Cerebellar cortex (tissue), 1 donor: ENCODE data around the gene GALNT11.
"Not testable (repeated sequence)": the region's sequence is repeated elsewhere in the genome, so short reads cannot be mapped to it uniquely, and the experiment has no call there.

Experiments used
- DNase-seq: peaks from one replicate; pipeline ENCODE4 v3.0.0-alpha.2; 2015; ENCODE audit warnings: low spot score

The GALNT11 gene

DNA sequence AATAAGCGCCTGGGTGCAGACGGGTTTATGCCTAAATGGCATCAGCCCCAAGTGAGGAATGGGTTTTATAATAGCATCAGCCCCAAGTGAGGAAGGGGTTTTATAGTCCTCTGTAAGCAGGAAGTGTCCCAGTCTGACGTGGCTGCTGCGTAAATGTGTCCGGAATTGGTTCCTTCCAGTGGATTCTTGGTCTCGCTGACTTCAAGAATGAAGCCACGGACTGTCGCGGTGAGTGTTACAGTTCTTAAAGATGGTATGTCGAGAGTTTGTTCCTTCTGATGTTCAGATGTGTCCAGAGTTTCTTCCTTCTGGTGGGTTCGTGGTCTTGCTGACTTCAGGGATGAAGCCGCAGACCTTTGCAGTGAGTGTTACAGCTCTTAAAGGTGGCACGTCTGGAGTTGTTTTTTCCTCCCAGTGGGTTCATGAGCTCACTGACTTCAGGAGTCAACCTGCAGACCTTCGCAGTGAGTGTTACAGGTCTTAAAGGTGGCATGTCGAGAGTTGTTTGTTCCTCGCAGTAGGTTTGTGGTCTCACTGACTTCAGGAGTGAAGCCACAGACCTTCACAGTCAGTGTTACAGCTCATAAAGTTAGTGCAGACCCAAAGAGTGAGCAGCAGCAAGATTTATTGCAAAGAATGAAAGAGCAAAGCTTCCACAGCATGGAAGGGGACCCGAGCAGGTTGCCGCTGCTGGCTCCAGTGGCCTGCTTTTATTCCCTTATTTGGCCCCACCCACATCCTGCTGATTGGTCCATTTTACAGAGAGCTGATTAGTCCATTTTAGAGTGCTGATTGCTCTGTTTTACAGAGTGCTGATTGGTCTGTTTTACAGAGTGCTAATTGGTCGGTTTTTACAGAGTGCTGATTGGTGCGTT lies 2.3 kb downstream of the GALNT11 start:
- DNase-seq, result not testable (repeated sequence)

GRCh38 chr7:152030059-152030458 lies 4.6 kb downstream of the GALNT11 start:
- peak; percentile 68 for DNase-seq

GRCh38 chr7:152030639-152031038 lies 5.2 kb downstream of the GALNT11 start:
- DNase-seq, result not testable (repeated sequence)

GRCh38 chr7:152035817-152036216 lies 10.3 kb downstream of the GALNT11 start:
- no peak for DNase-seq

DNA sequence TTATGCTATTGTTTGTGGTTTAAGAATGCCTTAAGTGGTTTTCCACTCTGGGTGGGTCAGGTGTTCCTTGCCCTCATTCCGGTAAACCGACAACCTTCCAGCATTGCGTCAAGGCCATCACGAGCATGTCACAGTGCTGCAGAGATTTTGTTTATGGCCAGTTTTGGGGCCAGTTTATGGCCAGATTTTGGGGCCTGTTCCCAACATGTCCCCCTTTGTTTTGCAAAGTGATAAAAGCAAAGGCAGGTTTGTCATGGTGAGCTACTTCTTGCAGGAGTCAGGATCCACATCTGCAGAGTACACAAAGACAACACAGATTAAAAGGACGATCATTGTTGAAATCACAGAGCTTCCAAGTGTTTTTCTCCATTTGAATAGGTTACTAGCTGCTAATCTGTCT lies 12.9 kb downstream of the GALNT11 start:
- DNase-seq, result not testable (repeated sequence)

DNA sequence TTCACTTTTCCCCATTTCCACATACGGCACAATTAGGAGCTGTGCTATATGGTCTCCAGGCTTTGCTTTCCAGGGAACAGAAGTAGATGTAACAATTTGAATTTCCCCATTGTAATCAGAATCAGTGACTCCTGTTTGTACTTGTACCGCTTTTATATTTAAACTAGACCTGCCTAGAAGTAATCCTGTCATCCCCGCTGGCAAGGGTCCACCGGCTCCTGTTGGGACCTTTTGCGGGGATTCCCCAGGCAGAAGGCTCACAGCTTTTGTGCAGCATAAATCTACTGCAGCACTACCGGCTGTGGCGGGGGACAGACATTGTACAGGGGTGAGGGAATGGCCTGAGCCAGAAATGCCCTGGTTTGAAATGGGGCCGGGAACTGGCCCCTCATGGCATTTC lies 17.6 kb downstream of the GALNT11 start:
- peak; percentile 67 for DNase-seq

- not testable (repeated sequence) for DNase-seq
Measured at GRCh38 chr7:152044909-152045308, 19.4 kb downstream of the GALNT11 start.

- DNase-seq, result no peak
Measured at GRCh38 chr7:152046531-152046930, 21.1 kb downstream of the GALNT11 start.

GRCh38 chr7:152048051-152048450 lies 22.6 kb downstream of the GALNT11 start:
- no peak for DNase-seq

DNA sequence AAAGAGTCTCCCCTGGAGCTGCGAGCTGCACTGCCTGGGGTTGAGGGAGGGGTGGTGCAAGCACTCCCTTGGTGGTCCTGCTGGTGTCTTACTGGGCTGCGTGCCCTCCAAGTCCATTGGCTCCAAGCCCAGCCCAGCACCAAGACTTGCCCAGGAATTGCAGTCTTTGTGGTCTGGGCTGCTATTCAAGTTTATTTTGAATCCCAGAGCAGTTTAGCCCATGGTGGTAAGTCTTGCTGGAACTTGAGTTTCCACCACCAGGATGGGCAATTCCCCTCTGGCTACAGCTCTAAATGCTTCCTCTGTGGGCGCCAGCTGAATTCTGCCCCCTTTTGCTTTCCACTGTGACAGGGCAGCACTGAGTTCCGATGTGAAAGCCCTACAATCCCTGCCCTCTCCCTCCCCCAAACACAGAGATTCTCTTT lies 25.1 kb downstream of the GALNT11 start:
- peak; percentile 44 for DNase-seq

GRCh38 chr7:152051968-152052367 lies 26.5 kb downstream of the GALNT11 start:
- DNase-seq, result no peak

DNA sequence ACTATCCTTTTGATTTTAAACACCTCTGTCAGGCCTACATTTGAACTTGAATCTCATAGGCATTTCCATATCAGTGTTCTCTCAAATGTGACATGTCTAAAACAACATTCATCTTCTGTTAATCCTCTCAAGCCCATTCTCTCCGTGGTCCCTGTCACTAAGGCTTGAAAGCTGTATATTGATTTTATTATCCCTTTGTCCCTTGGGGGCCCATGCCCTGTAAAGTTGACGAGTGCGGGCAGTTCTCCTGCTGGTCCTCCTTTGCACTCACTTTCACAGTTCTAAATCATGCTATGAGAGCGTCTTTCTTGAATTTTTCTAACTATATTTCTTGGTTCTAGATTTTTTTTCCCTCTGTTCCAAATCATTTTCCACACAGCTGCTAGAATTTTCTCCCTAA lies 27.3 kb downstream of the GALNT11 start:
- no peak for DNase-seq

GRCh38 chr7:152054367-152055230 lies 29.1 kb downstream of the GALNT11 start:
- DNase-seq, result no peak

DNA sequence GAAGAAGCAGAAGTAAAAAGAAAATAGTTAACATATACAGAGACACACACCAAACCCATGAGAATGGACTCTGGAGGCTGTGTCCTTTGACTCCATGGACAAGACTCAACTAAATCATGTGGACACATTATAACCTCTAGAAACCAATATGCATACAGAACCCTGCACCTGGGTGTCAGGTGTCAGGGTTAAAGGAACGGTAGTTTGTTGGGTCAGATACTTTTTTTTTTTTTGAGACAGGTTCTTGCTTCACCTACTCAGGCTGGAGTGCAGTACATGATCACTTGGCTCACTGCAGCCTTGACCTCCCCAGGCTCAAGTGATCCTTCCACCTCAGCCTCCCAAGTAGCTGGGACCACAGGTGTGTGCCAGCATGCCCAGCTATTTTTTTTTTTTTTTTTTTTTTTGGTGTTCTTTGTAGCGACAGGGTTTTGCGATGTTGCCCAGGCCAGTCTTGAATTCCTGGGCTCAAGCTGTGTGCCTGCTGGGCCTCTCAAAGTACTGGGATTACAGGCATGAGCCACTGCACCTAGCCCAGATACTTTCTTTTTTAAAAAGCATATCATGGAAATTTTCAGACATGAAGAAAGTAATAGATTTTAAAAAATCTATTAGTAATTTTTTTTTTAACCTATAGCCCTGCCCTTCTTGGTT lies 31.3 kb downstream of the GALNT11 start:
- no peak for DNase-seq

- no peak for DNase-seq
Measured at GRCh38 chr7:152059311-152059710, 33.8 kb downstream of the GALNT11 start.

DNA sequence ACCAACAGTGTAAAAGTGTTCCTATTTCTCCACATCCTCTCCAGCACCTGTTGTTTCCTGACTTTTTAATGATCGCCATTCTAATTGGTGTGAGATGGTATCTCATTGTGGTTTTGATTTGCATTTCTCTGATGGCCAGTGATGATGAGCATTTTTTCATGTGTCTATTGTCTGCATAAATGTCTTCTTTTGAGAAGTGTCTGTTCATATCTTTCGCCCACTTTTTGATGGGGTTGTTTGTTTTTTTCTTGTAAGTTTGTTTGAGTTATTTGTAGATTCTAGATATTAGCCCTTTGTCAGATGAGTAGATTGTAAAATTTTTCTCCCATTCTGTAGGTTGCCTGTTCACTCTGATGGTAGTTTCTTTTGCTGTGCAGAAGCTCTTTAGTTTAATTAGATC lies 35.6 kb downstream of the GALNT11 start:
- DNase-seq, result not testable (repeated sequence)

DNA sequence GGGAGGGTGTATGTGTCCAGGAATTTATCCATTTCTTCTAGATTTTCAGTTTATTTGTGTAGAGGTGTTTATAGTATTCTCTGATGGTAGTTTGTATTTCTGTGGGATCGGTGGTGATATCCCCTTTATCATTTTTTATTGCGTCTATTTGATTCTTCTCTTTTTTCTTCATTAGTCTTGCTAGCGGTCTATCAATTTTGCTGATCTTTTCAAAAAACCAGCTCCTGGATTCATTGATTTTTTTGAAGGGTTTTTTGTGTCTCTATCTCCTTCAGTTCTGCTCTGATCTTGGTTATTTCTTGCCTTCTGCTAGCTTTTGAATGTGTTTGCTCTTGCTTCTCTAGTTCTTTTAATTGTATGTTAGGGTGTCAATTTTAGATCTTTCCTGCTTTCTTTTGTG lies 37.7 kb downstream of the GALNT11 start:
- not testable (repeated sequence) for DNase-seq

- not testable (repeated sequence) for DNase-seq
Measured at GRCh38 chr7:152063821-152064220, 38.3 kb downstream of the GALNT11 start.

- not testable (repeated sequence) for DNase-seq
Measured at GRCh38 chr7:152065800-152066344, 40.4 kb downstream of the GALNT11 start.

DNA sequence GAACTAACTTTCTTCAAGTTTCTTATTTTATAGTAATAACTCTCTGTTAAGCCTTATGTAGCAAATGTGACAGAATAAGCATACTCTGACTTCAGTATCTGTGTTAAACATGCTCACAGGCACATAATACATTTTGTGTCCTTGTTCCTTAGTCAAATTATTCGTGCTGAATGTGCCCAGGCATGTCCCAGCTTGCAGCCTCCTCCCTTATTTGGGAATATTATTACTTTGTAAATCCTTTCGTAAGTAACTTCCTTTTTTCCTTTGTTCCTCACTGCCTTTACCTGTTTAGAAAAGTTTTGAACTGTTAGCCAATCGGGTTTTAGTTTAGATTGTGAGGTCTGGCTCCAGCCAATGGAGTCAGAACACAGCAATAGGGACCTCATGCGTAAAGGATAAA lies 46.9 kb downstream of the GALNT11 start:
- no peak for DNase-seq

DNA sequence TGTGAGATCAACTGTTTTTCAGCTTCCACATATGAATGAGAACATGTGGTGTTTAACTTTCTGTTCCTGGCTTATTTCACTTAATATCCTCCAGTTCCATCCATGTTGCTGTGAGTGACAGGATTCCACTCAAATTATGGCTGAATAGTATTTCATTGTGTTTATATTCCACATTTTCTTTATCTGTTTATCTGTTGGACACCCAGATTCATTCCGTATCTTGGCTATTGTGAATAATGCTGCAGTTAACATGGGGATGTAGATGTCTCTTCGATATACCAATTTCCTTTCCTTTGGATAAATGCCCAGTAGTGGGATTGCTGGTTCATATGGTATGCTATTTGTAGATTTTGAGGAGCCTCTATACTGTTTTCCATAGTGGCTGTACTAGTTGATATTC lies 47.9 kb downstream of the GALNT11 start:
- DNase-seq, result no peak

GRCh38 chr7:152074673-152075072 lies 49.2 kb downstream of the GALNT11 start:
- no peak for DNase-seq
